ENCODE measurements around the gene ACACB. TPM values are rescaled to one million over a fixed set of nuclear protein-coding genes. Genes with fewer than 3 reads are reported as not detected.

Gene ACACB
- polyA plus RNA-seq, 1 donor from 2014 or later, result 0.22 TPM

DNA sequence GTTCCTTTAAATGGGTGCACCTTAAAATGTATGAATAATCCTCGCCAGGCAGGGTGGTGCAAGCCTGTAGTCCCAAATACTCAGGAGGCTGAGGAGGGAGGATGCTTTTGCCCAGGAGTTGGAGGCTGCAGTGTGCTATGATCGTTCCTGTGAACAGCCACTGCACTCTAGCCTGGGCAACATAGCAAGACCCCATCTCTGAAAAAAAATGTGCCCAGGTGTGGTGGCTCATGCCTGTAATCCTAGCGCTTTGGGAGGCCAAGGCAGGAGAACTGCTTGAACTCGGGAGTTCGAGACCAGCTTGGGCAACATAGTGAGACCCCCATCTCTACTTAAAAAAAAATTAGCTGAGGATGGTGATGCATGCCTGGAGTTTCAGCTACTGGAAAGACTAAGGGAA lies 39.6 kb downstream of the ACACB start:
- Histone ChIP-seq H3K27ac (ENCODE audit: low read length) (no peak overlapping the region), H3K9me2 (ENCODE audit: insufficient read depth, low read length) (no peaks in the 10 kb centered on the region), H3K4me3 (ENCODE audit: low read length) (no peak overlapping the region)

DNA sequence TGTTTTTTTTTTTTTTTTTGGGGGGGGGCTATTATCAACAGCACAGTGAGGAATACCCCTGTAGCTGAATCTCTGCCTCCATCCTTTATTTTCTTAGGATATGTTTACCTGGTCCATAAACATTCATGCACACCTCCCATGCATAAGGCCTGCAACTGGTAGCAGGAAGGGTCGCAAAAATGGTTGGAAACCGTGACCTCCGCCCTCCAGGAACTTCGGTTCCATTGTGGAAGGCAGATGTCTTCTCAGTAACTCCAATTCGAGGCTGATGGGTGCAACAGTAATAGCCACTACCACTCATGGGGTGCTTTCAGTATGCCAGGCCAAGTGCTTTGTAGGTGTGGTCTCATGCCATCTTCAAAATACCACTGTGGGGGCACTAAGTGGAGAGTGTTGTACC lies 40.2 kb downstream of the ACACB start:
- no peaks in the 10 kb centered on the region for H3K9me2 ChIP-seq (ENCODE audit: insufficient read depth, low read length)
- H3K4me2 ChIP-seq (ENCODE audit: low read length), result no peak overlapping the region
- H3K9me3 ChIP-seq (ENCODE audit: low read length), result no peaks in the 10 kb centered on the region
- no peak overlapping the region for H2AFZ ChIP-seq (ENCODE audit: low read depth, low read length)
- H4K20me1 ChIP-seq (ENCODE audit: insufficient read depth), result no peaks in the 10 kb centered on the region
- TF ChIP-seq, protein P1, sequence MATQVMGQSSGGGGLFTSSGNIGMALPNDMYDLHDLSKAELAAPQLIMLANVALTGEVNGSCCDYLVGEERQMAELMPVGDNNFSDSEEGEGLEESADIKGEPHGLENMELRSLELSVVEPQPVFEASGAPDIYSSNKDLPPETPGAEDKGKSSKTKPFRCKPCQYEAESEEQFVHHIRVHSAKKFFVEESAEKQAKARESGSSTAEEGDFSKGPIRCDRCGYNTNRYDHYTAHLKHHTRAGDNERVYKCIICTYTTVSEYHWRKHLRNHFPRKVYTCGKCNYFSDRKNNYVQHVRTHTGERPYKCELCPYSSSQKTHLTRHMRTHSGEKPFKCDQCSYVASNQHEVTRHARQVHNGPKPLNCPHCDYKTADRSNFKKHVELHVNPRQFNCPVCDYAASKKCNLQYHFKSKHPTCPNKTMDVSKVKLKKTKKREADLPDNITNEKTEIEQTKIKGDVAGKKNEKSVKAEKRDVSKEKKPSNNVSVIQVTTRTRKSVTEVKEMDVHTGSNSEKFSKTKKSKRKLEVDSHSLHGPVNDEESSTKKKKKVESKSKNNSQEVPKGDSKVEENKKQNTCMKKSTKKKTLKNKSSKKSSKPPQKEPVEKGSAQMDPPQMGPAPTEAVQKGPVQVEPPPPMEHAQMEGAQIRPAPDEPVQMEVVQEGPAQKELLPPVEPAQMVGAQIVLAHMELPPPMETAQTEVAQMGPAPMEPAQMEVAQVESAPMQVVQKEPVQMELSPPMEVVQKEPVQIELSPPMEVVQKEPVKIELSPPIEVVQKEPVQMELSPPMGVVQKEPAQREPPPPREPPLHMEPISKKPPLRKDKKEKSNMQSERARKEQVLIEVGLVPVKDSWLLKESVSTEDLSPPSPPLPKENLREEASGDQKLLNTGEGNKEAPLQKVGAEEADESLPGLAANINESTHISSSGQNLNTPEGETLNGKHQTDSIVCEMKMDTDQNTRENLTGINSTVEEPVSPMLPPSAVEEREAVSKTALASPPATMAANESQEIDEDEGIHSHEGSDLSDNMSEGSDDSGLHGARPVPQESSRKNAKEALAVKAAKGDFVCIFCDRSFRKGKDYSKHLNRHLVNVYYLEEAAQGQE (IDR thresholded peaks at IDR 0.05; ENCODE audit: borderline replicate concordance), result no peak
- TF ChIP-seq EP300 (conservative IDR thresholded peaks at IDR 0.05; ENCODE audit: poor library complexity, severe bottlenecking) (no peak), TAF1 (IDR thresholded peaks at IDR 0.05; ENCODE audit: low read depth) (no peak), RAD21 (conservative IDR thresholded peaks at IDR 0.05) (no peak), EZH2 (IDR thresholded peaks at IDR 0.05; ENCODE audit: borderline replicate concordance, insufficient read depth, low read length, poor library complexity, severe bottlenecking) (no peak), POLR2AphosphoS5 (IDR thresholded peaks at IDR 0.05) (no peak), SMC3 (conservative IDR thresholded peaks at IDR 0.05; ENCODE audit: poor library complexity) (no peak), MXI1 (conservative IDR thresholded peaks at IDR 0.05; ENCODE audit: poor library complexity, severe bottlenecking) (no peak)
- TF ChIP-seq, protein P2, sequence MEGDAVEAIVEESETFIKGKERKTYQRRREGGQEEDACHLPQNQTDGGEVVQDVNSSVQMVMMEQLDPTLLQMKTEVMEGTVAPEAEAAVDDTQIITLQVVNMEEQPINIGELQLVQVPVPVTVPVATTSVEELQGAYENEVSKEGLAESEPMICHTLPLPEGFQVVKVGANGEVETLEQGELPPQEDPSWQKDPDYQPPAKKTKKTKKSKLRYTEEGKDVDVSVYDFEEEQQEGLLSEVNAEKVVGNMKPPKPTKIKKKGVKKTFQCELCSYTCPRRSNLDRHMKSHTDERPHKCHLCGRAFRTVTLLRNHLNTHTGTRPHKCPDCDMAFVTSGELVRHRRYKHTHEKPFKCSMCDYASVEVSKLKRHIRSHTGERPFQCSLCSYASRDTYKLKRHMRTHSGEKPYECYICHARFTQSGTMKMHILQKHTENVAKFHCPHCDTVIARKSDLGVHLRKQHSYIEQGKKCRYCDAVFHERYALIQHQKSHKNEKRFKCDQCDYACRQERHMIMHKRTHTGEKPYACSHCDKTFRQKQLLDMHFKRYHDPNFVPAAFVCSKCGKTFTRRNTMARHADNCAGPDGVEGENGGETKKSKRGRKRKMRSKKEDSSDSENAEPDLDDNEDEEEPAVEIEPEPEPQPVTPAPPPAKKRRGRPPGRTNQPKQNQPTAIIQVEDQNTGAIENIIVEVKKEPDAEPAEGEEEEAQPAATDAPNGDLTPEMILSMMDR (IDR thresholded peaks at IDR 0.05; ENCODE audit: poor library complexity, severe bottlenecking), result no peak
- H3K27ac ChIP-seq (ENCODE audit: low read length), result no peak overlapping the region
- no peak overlapping the region for H3K4me3 ChIP-seq (ENCODE audit: low read length)
- peaks cover 19% of the 10 kb centered on the region for H3K27me3 ChIP-seq (ENCODE audit: insufficient read depth, low read depth, low read length)
- H3K36me3 ChIP-seq (ENCODE audit: insufficient read depth, low read length), result no peaks in the 10 kb centered on the region
- no peak overlapping the region for H3K9ac ChIP-seq (ENCODE audit: low read length)
- H3F3A ChIP-seq (ENCODE audit: insufficient read depth, low read length, poor library complexity, severe bottlenecking), result no peaks in the 10 kb centered on the region
- no peaks in the 10 kb centered on the region for H3K79me2 ChIP-seq (replicated peaks; ENCODE audit: insufficient read depth, low read length)

More for the DNA sequence above, 39.6 kb downstream of the ACACB start:
- Histone ChIP-seq H4K20me1 (ENCODE audit: insufficient read depth) (no peaks in the 10 kb centered on the region), H3K79me2 (replicated peaks; ENCODE audit: insufficient read depth, low read length) (no peaks in the 10 kb centered on the region), H3K27me3 (ENCODE audit: insufficient read depth, low read depth, low read length) (peaks cover 19% of the 10 kb centered on the region), H3K4me2 (ENCODE audit: low read length) (no peak overlapping the region), H3K9me3 (ENCODE audit: low read length) (no peaks in the 10 kb centered on the region), H3K36me3 (ENCODE audit: insufficient read depth, low read length) (no peaks in the 10 kb centered on the region), H3K9ac (ENCODE audit: low read length) (no peak overlapping the region), H2AFZ (ENCODE audit: low read depth, low read length) (no peak overlapping the region), H3F3A (ENCODE audit: insufficient read depth, low read length, poor library complexity, severe bottlenecking) (no peaks in the 10 kb centered on the region)
- TF ChIP-seq EZH2 (IDR thresholded peaks at IDR 0.05; ENCODE audit: borderline replicate concordance, insufficient read depth, low read length, poor library complexity, severe bottlenecking) (no peak), MXI1 (conservative IDR thresholded peaks at IDR 0.05; ENCODE audit: poor library complexity, severe bottlenecking) (no peak), POLR2AphosphoS5 (IDR thresholded peaks at IDR 0.05) (no peak), EP300 (conservative IDR thresholded peaks at IDR 0.05; ENCODE audit: poor library complexity, severe bottlenecking) (no peak), RAD21 (conservative IDR thresholded peaks at IDR 0.05) (no peak), TAF1 (IDR thresholded peaks at IDR 0.05; ENCODE audit: low read depth) (no peak), SMC3 (conservative IDR thresholded peaks at IDR 0.05; ENCODE audit: poor library complexity) (no peak)
- TF ChIP-seq, protein P2 (IDR thresholded peaks at IDR 0.05; ENCODE audit: poor library complexity, severe bottlenecking), result no peak
- TF ChIP-seq, protein P1 (IDR thresholded peaks at IDR 0.05; ENCODE audit: borderline replicate concordance), result no peak

Measured in neural cell (in vitro differentiated cells).